Stimulated activated CD4-positive, alpha-beta T cell treated with anti-CD3 and anti-CD28 coated beads, Interleukin-2, amount 100 ng/mL, for 24 hours (primary cell): ENCODE measurements around the gene IFITM10.
"Not testable (repeated sequence)": the region's sequence is repeated elsewhere in the genome, so short reads cannot be mapped to it uniquely, and the experiment has no call there.

Experiments used
- DNase-seq, 2 donors: peaks; one replicate each; pipeline ENCODE4 v3.0.0-alpha.2; 2020

The IFITM10 gene

GRCh38 chr11:1705126-1706052 is 45.0 kb downstream of the IFITM10 start:
- no peak for DNase-seq

DNA sequence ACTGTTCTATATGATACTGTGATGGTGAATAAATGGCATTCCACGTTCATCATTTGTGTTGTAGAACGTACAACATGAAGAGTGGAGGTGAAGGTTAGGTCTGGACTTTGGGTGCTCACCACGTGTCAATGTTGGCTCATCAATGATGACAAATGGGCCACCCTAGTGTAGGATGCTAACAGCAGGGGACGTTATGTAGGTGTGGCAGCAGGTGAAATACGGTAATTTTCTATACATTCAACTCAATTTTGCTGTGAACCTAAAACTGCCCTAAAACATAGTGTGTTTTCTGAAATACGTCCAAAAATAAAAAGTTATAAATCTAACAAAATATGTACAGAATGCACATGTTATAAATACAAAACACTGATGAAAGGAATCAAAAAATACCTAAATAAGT is 47.2 kb downstream of the IFITM10 start:
- DNase-seq, result no peak

GRCh38 chr11:1702506-1702905 is 47.9 kb downstream of the IFITM10 start:
- no peak for DNase-seq

GRCh38 chr11:1701091-1701807 is 49.1 kb downstream of the IFITM10 start:
- DNase-seq, result no peak

DNA sequence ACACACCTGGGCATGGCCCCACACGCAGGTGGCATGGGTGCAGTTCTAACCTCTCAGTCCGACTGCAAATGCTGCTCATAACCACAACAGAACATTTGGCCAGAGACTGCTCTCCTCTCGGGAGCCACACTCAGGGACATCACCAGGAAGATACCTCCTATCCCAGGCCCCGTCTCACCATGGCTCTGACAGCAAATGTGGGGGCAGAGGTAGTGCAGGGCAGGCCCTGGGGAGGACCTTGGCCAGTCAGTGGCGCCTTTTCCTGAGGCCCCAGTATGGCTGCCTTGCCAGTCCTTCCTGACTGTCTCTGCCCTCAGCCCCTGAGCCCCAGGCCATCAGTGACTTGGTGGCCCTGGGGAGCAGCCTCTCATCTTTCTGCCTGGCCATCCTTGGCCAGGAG is 50.6 kb downstream of the IFITM10 start:
- DNase-seq, result no peak

- no peak for DNase-seq
Observed at GRCh38 chr11:1696608-1697570, 53.5 kb downstream of the IFITM10 start, which contains the start of gene KRTAP5-6. Gene KRTAP5-6, plus strand, starts transcription at chr11:1697195. Its CDS starts 51 bp downstream, at chr11:1697246.

GRCh38 chr11:1695548-1696108 is 54.8 kb downstream of the IFITM10 start:
- DNase-seq, result no peak

DNA sequence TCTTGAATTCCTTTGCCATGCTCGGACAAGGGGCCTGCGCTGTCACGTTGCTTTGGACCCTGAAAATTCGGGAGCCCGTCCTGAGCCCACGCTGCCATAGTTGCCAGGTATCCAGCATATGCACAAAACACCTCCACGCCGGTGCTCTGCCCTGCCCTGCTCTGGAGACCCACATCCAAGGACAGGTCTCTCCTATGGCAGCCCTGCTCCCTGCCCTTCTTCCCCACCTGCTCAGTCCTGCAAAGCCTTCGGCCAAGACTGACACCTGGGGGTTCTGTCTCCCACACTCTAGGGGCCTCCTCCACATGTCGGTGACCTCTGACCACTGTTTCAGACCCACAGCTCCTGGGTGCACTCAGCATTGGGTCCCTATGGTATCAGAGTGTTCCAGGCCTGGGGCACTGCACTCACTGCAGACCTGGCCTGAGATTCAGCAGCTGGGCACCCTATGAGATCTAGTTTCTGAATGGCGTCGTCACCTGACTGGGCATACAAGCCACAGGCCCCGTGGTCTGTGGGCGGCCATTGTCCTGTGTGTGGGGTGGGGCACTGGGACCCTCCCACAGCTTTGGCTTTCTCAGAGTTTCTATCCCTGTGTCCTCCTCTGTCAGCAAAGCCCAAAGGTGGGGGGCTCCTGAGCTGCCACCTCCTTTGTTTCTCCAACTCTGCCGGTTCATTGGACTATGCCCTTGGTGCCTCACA is 55.4 kb downstream of the IFITM10 start:
- DNase-seq, result no peak

- peak; percentile 89 to 90 for DNase-seq
Observed at GRCh38 chr11:1694064-1694845, 56.1 kb downstream of the IFITM10 start.

GRCh38 chr11:1693327-1694063 is 56.9 kb downstream of the IFITM10 start:
- DNase-seq, result peak; percentile 83 to 86

GRCh38 chr11:1692708-1693326 is 57.6 kb downstream of the IFITM10 start:
- no peak for DNase-seq

- no peak for DNase-seq
Observed at GRCh38 chr11:1691878-1692707, 58.3 kb downstream of the IFITM10 start.

GRCh38 chr11:1691026-1691877 is 59.1 kb downstream of the IFITM10 start:
- no peak for DNase-seq

GRCh38 chr11:1690167-1691025 is 60.0 kb downstream of the IFITM10 start:
- no peak for DNase-seq

DNA sequence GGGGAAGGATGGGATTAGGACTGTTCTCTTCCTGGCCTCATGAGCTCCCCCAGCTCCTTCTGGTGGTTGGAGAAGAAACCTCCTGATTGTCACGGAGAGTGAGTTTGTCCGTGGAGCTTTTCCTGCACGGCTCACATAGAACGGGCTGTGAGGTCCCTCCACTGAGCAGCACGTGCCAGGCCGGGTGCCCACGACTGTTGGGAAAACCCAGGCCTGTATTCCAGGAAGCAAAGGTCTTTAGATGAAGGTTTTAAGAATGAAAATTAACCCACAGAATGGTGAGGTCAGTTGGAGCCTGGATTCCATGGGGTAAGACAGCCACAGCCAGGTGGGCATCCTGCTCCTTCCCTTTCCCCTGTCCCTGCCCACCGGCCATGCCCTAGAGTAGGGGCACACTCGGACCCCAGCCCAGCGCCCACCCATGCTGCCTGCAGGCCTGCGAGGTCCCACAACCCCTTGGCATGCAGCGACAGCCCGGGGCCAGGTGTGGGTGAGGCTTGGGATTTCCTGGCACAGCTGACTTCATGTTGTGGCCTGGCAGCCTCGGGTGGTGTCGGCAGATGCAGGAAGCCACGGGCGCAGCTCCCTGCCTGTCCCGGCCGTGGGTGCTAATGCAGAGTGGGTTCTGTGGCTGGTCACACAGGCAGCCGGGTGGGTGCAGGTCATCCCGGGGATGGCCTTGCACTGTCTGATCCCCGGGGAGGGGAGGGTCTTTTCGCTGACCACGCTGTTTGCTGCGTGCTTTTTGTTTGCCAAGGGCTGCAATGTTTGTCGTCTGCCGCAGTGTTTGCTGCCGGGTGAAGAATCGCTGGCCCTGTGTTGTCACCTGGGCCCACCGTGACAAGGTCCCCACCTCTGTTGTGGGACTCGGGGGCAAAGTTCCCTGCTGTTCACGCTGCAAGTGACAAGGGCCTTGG is 60.9 kb downstream of the IFITM10 start:
- not testable (repeated sequence) for DNase-seq
